Activated naive CD4-positive, alpha-beta T cell treated with anti-CD3 and anti-CD28 coated beads, Interleukin-2, amount 50 U/mL, for 24 hours (primary cell): ENCODE data around the gene RTL9.

ENCODE experiments used
- H3K27ac Mint-ChIP-seq: one replicate; pipeline ENCODE4 v1.8.0; 2021; ENCODE audit warnings: mild to moderate bottlenecking, mixed read lengths
- H3K27me3 Mint-ChIP-seq: one replicate; pipeline ENCODE4 v1.8.0; 2021; ENCODE audit warnings: mixed read lengths
- H3K36me3 Mint-ChIP-seq: one replicate; pipeline ENCODE4 v1.8.0; 2021; ENCODE audit warnings: mixed read lengths
- H3K4me1 Mint-ChIP-seq: one replicate; pipeline ENCODE4 v1.8.0; 2021; ENCODE audit warnings: mixed read lengths
- H3K4me3 Mint-ChIP-seq: one replicate; pipeline ENCODE4 v1.8.0; 2021; ENCODE audit warnings: mild to moderate bottlenecking, mixed read lengths
- H3K9me3 Mint-ChIP-seq: one replicate; pipeline ENCODE4 v1.8.0; 2021; ENCODE audit warnings: mixed read lengths

The RTL9 gene

DNA sequence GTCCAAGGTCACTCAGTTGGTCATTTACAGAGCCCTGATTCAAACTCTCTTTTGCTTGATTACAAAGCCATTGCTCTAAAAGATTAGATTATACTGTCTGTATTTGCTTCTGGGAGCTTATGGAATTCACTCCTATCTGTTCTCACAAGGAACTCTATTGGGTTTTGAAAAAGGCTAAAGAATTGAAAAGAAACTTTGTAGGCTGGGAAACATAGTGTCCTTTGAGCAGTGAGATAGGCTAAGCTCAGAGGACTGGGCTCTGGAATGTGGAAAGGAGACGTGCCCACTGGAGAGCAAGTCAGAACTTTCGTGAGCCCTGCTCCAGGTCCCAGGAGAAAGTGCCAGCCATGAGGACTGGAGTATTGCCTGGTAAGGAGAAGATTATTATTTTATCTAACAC is at the start of gene RTL9:
RTL9 (plus strand) TSS at position 301 of the 400 bp plus-strand sequence. CDS start 91,770 bp downstream, outside the sequence.
- no peaks in the 10 kb centered on the region for H3K27me3 Mint-ChIP-seq
- no peaks in the 10 kb centered on the region for H3K36me3 Mint-ChIP-seq
- no peak within 1 kb of the TSS for H3K27ac Mint-ChIP-seq
- H3K4me3 Mint-ChIP-seq = no peak within 1 kb of the TSS
- no peaks in the 10 kb centered on the region for H3K9me3 Mint-ChIP-seq
- H3K4me1 Mint-ChIP-seq = no peaks in the 10 kb centered on the region

DNA sequence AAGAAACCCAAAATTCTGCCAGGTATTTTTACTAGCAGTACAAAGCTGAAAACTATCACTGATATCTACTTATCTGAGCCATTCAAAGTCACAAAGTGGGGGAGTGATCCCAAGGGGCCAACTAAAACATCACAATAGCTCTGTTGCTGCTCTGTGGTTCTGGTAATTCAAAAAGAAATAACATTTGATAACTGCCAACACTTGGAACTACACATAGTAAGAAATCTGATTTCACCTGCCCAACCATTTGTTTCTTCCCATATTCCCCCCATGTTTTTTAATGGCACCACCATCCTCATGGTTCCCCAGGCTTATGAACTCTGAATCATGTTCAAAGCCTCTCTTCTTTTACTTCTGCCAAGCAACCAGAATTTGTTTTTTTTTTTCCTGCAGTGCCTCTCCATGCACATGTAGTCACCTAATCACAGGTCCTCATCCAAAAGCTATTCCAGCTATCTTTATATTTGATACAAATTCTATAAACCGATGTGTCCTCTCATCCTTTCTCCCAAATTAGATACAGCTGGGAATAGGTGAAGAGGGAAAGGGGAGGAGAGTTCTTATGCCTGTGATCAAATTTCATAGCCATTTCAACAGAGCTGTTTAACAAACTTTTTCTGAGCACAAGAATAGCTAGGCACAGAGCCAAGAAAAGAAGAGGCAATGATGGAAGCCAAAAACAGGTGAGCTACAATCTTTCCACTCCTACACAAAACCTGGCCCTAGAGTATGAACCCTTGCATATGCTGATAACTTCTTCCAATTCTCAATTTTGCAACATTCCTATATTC is 48.5 kb upstream of the RTL9 start:
- H3K4me3 Mint-ChIP-seq = no peak overlapping the region
- no peaks in the 10 kb centered on the region for H3K36me3 Mint-ChIP-seq
- peaks cover 55% of the 10 kb centered on the region for H3K4me1 Mint-ChIP-seq
- no peaks in the 10 kb centered on the region for H3K27me3 Mint-ChIP-seq
- peak overlapping the region; percentile 81 for H3K27ac Mint-ChIP-seq
- no peaks in the 10 kb centered on the region for H3K9me3 Mint-ChIP-seq

GRCh38 chrX:110310896-110311295 is 47.8 kb upstream of the RTL9 start:
- Mint-ChIP-seq H3K9me3 (no peaks in the 10 kb centered on the region), H3K4me1 (peaks cover 56% of the 10 kb centered on the region), H3K27me3 (no peaks in the 10 kb centered on the region), H3K36me3 (no peaks in the 10 kb centered on the region), H3K27ac (peak overlapping the region; percentile 81), H3K4me3 (peak overlapping the region; percentile 51)

DNA sequence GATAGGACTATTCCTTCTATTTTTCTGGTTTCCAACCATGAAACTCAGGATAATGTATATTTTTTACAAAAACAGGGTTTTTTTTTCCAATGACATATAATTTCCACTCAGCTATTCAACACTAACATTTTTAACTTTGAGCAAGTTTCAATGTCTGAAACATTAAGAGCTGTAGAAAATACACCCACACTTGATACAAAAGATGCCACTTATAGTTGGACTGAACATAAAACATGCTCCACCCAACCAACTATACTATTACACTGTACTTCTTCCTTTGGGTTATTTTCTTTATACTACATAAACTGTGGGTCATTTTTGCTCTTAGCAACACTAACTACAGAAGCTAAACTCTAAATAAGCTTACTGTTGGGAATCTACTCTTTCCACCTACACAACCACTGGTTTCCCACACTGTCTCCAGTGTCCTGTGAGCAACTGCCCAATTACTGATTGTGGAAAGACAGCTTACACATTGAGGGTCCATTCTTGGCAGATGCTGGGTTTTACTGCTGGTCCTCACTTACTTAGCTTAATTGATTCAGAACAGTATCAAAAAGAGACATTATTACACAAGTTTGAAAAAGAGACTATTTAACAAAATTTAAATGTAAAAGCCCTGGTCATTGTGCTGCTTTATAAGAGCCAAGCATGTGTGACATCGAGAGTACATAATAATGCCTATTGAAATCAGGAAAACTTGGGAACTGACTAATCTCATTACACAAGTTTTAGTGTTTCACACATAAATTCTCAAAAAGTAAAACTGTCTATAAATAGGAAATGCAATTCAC is 47.0 kb upstream of the RTL9 start:
- H3K27ac Mint-ChIP-seq = peak overlapping the region; percentile 30
- H3K4me1 Mint-ChIP-seq = peaks cover 56% of the 10 kb centered on the region
- H3K36me3 Mint-ChIP-seq = no peaks in the 10 kb centered on the region
- H3K4me3 Mint-ChIP-seq = peak overlapping the region; percentile 11
- H3K9me3 Mint-ChIP-seq = no peaks in the 10 kb centered on the region
- no peaks in the 10 kb centered on the region for H3K27me3 Mint-ChIP-seq

GRCh38 chrX:110315551-110315950 is 43.1 kb upstream of the RTL9 start:
- no peaks in the 10 kb centered on the region for H3K36me3 Mint-ChIP-seq
- H3K4me1 Mint-ChIP-seq = peaks cover 44% of the 10 kb centered on the region
- H3K9me3 Mint-ChIP-seq = no peaks in the 10 kb centered on the region
- no peaks in the 10 kb centered on the region for H3K27me3 Mint-ChIP-seq
- no peak overlapping the region for H3K27ac Mint-ChIP-seq
- peak overlapping the region; percentile 91 for H3K4me3 Mint-ChIP-seq

DNA sequence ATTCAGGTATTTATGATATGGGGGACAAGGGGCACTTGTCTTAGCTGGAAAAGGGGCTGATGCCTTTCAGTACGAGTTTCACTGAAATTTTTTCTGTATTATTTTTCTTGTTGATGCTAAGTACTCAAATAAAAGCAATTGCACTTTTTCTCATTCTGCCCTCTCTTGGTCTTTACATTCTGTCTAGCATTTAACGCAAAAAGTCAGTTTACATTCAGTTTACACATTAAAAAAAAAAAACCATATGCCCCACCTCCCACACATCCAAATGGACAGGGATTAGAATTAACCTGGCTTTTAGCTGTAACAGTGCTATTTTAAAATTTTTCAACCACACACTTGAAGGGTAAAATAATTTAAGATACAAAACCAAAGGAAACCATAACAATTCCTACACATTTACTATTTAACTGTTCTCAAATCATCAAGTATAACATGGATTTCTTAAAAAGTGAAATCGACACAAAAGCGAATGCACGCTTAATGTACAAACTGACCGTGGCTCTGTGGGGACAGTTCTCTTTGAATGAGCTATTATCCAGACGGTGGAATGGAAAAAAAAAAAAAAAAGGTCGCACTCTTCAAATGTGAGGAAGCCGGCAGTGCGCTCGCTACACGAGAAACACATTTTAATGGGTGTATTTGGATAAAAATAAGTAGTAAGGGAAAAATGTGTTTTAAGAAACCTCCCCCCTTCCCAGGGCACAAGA is 42.1 kb upstream of the RTL9 start:
- peak overlapping the region; percentile 91 for H3K4me3 Mint-ChIP-seq
- H3K9me3 Mint-ChIP-seq = no peaks in the 10 kb centered on the region
- H3K27me3 Mint-ChIP-seq = no peaks in the 10 kb centered on the region
- H3K27ac Mint-ChIP-seq = peak overlapping the region; percentile 77
- H3K4me1 Mint-ChIP-seq = peaks cover 35% of the 10 kb centered on the region
- H3K36me3 Mint-ChIP-seq = no peaks in the 10 kb centered on the region

DNA sequence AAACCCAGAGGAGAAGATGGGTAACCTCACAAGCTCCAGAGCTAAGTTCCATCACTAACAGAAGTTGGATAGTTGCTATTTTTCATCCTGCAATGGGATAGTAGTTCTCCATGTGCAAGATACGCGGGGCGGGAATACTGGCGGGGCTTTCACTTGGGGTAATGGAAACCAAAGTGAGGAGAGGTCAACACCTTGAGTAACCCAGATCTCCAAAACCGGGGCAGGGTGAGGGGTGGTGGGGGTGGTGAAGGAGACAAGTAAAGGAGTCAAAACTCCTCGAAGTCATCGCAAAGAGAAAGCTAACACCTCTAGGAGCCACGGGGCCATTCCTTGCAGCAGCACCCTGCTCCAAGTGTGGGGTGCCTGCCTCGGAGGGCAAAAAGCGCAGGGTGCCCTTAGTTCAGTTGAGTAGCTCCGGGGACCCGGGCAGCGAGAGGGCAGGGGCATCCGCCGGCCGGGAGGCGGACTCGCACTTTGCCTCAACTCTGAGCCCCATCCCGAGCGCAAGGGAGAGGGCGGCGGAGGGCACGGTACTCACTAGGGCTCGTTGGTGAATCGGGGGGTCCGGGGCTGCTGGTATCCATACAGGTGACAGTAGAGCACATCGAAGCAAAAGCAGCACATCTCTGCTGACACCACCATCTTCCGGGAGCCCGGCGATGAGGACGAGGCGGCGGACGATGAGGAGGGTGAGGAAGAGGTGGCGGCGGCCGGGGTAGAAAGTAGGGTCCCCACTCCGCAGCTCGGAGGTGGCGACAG is 41.4 kb upstream of the RTL9 start:
- H3K4me3 Mint-ChIP-seq = peak overlapping the region; percentile 91
- H3K36me3 Mint-ChIP-seq = no peaks in the 10 kb centered on the region
- peak overlapping the region; percentile 88 for H3K27ac Mint-ChIP-seq
- peaks cover 32% of the 10 kb centered on the region for H3K4me1 Mint-ChIP-seq
- H3K9me3 Mint-ChIP-seq = no peaks in the 10 kb centered on the region
- H3K27me3 Mint-ChIP-seq = no peaks in the 10 kb centered on the region

DNA sequence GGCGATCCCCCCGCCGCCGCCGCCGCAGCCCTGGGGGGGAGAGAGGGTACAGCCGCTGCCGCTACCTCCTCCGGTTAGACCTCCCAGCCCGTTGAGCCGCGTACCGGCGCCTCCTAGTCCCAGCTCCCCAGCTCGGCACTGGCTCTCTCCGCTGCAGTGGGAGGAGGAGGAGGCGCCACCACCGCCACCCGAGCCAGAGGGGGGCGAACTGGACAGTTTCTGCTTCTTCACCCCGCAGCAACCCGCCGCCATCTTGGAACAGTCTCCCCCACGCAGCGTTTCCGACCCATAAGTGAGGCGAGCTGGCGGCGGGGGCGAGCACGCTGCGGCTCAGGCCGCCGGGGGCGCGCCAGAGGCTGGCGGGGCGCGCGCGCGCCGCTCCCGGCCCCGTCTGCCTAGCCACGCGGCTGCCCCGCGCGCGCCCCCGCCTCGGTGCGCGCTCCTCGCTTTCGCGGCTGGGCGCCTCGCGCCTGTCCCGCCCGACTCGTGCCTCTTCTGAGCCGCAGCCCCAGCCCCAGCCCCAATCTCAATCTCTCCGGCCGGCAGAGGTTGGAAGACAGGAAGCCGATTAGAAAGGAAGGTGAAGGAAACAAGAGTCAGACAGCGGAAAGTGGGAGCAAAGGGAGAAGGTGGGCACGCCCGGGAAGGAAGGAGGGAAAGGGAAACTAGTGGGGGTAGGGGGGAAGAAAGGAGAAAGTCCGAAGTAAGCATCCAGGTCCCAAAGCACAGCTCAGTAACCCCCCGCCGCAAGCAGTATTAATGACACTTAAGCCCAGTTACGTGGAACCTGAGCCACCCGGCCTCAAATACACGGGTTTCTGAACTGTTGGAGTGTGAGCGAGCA is 40.6 kb upstream of the RTL9 start, which contains the start of gene AMMECR1:
AMMECR1 (minus strand) TSS at position 266 of the 844 bp plus-strand sequence; CDS start at position 252, 14 bp downstream.
- Mint-ChIP-seq H3K27me3 (no peaks in the 10 kb centered on the region), H3K9me3 (no peaks in the 10 kb centered on the region)

DNA sequence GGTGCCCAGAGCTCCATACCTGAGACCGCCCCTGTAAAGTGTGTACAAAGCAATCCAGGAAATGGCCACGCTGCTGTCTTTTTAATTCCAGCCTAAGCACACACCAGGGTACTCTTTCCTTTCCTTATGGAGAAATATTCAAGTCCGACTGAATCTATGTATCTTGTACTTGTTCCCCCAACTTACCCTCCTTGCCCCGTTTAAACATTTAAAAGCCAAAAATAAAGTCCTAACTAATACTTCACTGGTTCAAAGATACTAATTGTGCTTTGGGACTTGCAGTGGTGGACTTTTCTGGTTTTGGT is 40.0 kb upstream of the RTL9 start:
- Mint-ChIP-seq H3K4me1 (peaks cover 23% of the 10 kb centered on the region), H3K27me3 (no peaks in the 10 kb centered on the region), H3K9me3 (no peaks in the 10 kb centered on the region), H3K4me3 (peak overlapping the region; percentile 91), H3K27ac (peak overlapping the region; percentile 96), H3K36me3 (no peaks in the 10 kb centered on the region)

More for the DNA sequence above, 40.6 kb upstream of the RTL9 start, which contains the start of gene AMMECR1:
- Mint-ChIP-seq H3K27ac (peak within 1 kb of the TSS; percentile 96), H3K36me3 (no peaks in the 10 kb centered on the region), H3K4me1 (peaks cover 26% of the 10 kb centered on the region), H3K4me3 (peak within 1 kb of the TSS; percentile 91)

GRCh38 chrX:110320381-110320987 is 38.2 kb upstream of the RTL9 start:
- Mint-ChIP-seq H3K4me1 (peaks cover 8% of the 10 kb centered on the region), H3K9me3 (no peaks in the 10 kb centered on the region), H3K4me3 (no peak overlapping the region), H3K27me3 (no peaks in the 10 kb centered on the region), H3K36me3 (no peaks in the 10 kb centered on the region), H3K27ac (no peak overlapping the region)

- H3K4me1 Mint-ChIP-seq = peaks cover 8% of the 10 kb centered on the region
- no peaks in the 10 kb centered on the region for H3K36me3 Mint-ChIP-seq
- no peaks in the 10 kb centered on the region for H3K9me3 Mint-ChIP-seq
- H3K27me3 Mint-ChIP-seq = no peaks in the 10 kb centered on the region
- H3K4me3 Mint-ChIP-seq = no peak overlapping the region
- no peak overlapping the region for H3K27ac Mint-ChIP-seq
Observed at GRCh38 chrX:110321081-110321480, 37.6 kb upstream of the RTL9 start.

GRCh38 chrX:110321670-110322069 is 37.0 kb upstream of the RTL9 start:
- Mint-ChIP-seq H3K4me3 (no peak overlapping the region), H3K9me3 (no peaks in the 10 kb centered on the region), H3K27me3 (no peaks in the 10 kb centered on the region), H3K36me3 (no peaks in the 10 kb centered on the region), H3K4me1 (peaks cover 8% of the 10 kb centered on the region), H3K27ac (no peak overlapping the region)

GRCh38 chrX:110322603-110323002 is 36.0 kb upstream of the RTL9 start:
- no peak overlapping the region for H3K27ac Mint-ChIP-seq

DNA sequence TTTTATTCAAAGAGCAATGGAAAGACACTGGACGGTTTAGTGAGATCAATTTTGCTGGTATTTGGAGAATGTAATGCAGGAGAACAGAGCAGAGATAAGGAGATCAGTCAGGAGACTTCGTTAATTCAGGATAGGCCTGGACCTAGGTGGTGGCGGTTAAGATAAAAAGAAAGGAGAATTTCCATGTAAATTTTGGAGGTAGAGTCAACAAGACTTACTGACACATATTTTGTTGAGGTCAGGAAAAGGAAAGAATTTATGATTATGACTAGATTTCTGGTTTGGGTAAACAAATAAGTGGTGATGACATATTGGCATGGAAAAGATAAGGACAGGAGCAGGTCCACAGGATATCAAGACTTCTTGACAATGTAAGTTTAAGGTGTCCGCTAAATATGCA is 31.9 kb upstream of the RTL9 start:
- no peaks in the 10 kb centered on the region for H3K27me3 Mint-ChIP-seq
- peaks cover 4% of the 10 kb centered on the region for H3K4me1 Mint-ChIP-seq
- no peak overlapping the region for H3K4me3 Mint-ChIP-seq
- no peaks in the 10 kb centered on the region for H3K9me3 Mint-ChIP-seq
- H3K27ac Mint-ChIP-seq = no peak overlapping the region
- no peaks in the 10 kb centered on the region for H3K36me3 Mint-ChIP-seq

More at GRCh38 chrX:110322603-110323002, 36.0 kb upstream of the RTL9 start:
- peaks cover 8% of the 10 kb centered on the region for H3K4me1 Mint-ChIP-seq
- H3K27me3 Mint-ChIP-seq = no peaks in the 10 kb centered on the region
- H3K4me3 Mint-ChIP-seq = no peak overlapping the region
- H3K9me3 Mint-ChIP-seq = no peaks in the 10 kb centered on the region
- H3K36me3 Mint-ChIP-seq = no peaks in the 10 kb centered on the region
